ENCODE data around the gene GPATCH11. TPM values are rescaled to one million over a fixed set of nuclear protein-coding genes. Genes with fewer than 3 reads are reported as not detected.

Gene GPATCH11
- total RNA-seq, result 1 to 10 TPM; 4.9 to 7.3 TPM
- 1 to 10 TPM; 1.4 to 1.9 TPM for polyA plus RNA-seq

DNA sequence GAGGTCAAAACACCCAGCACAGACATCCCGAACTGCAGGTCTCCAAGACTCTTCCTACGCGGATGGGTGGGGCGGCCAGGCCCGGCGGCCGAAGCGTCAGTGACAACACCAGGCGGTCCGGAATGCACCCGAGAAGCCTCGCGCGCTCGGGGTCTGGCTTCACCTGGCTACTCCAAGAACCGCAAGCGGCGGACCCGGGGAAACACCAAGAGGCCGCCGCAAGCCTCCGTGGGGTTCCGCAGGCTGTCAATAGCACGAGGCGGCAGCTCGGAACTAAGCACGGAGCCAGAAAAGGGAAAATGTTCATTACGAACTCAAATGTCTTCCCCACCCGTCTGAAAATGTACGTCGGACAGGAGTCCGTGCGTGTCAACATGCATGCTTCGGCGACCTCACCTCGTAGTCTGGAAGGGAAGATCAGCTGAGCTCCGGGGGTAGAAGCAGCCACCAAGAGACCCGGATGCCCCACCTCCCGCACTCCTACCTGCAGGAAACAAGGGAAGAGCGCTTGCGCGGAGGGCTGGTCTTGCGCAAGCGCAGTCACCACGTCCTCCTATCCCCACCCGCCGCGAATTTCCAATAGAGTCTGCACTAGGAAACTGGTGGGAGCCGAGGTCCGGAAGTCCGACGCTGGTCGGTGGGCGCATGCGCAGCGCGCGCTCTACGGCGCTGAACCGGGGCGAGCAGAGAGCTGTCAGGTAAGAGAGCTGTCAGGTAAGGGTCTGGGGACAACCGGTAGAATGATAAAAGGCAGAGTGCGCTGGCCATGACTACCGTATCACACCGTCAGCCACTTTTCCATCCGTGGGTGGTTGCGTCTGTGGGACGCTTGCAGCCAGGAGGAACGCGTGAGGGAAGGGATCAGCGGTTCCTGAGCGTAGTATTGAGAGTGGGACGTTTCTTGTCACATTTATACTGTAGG, at the start of gene GPATCH11, which contains the start of gene HEATR5B:
GPATCH11 (plus strand) TSS at position 646 of the 922 bp plus-strand sequence. CDS start 3,864 bp downstream, outside the sequence.
HEATR5B (minus strand) TSS at position 500 of the 922 bp plus-strand sequence. CDS start 958 bp downstream, outside the sequence.
- WGBS, result under 1% methylated on average over 74 of the region's 74 CpGs

More for the DNA sequence above, at the start of gene GPATCH11, which contains the start of gene HEATR5B:
- peak; percentile 89 for DNase-seq (ENCODE audit: low spot score)
- peak within 1 kb of the TSS; percentile 63 to 83 for H3K9ac ChIP-seq (ENCODE audit: low read depth in 1 of 2, low read length in 2 of 2)
- peak within 1 kb of the TSS; percentile 66 to 73 for H3K27ac ChIP-seq (ENCODE audit: low read depth in 1 of 2, low read length in 2 of 2)
- no peaks in the 10 kb centered on the region for H3K9me3 ChIP-seq (ENCODE audit: control insufficient read depth in 4 of 4, low read length in 3 of 4)
- TF ChIP-seq GABPA (IDR thresholded peaks at IDR 0.05 in 1 of 2, conservative IDR thresholded peaks at IDR 0.05 in 1 of 2) (peak in 1 of 2 donors; percentile 91), HNF4A (conservative IDR thresholded peaks at IDR 0.05) (peak; percentile 51 to 62), SP1 (IDR thresholded peaks at IDR 0.05) (peak; percentile 53), RXRA (IDR thresholded peaks at IDR 0.05) (peak in 1 of 2 donors; percentile 27), NR2F2 (IDR thresholded peaks at IDR 0.05) (no peak), FOXA1 (IDR thresholded peaks at IDR 0.05) (no peak), EGR1 (IDR thresholded peaks at IDR 0.05; ENCODE audit: low read depth in 2 of 2) (peak in 1 of 2 donors; percentile 67), YY1 (IDR thresholded peaks at IDR 0.05) (peak; percentile 61), JUND (IDR thresholded peaks at IDR 0.05) (peak in 1 of 2 donors; percentile 18), FOXA2 (IDR thresholded peaks at IDR 0.05) (no peak), RAD21 (IDR thresholded peaks at IDR 0.05) (no peak), HNF4G (IDR thresholded peaks at IDR 0.05) (no peak), TAF1 (conservative IDR thresholded peaks at IDR 0.05) (peak; percentile 58)
- TF ChIP-seq, protein P1, sequence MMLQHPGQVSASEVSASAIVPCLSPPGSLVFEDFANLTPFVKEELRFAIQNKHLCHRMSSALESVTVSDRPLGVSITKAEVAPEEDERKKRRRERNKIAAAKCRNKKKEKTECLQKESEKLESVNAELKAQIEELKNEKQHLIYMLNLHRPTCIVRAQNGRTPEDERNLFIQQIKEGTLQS (IDR thresholded peaks at IDR 0.05), result no peak
- TF ChIP-seq, protein P2, sequence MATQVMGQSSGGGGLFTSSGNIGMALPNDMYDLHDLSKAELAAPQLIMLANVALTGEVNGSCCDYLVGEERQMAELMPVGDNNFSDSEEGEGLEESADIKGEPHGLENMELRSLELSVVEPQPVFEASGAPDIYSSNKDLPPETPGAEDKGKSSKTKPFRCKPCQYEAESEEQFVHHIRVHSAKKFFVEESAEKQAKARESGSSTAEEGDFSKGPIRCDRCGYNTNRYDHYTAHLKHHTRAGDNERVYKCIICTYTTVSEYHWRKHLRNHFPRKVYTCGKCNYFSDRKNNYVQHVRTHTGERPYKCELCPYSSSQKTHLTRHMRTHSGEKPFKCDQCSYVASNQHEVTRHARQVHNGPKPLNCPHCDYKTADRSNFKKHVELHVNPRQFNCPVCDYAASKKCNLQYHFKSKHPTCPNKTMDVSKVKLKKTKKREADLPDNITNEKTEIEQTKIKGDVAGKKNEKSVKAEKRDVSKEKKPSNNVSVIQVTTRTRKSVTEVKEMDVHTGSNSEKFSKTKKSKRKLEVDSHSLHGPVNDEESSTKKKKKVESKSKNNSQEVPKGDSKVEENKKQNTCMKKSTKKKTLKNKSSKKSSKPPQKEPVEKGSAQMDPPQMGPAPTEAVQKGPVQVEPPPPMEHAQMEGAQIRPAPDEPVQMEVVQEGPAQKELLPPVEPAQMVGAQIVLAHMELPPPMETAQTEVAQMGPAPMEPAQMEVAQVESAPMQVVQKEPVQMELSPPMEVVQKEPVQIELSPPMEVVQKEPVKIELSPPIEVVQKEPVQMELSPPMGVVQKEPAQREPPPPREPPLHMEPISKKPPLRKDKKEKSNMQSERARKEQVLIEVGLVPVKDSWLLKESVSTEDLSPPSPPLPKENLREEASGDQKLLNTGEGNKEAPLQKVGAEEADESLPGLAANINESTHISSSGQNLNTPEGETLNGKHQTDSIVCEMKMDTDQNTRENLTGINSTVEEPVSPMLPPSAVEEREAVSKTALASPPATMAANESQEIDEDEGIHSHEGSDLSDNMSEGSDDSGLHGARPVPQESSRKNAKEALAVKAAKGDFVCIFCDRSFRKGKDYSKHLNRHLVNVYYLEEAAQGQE (IDR thresholded peaks at IDR 0.05), result peak; percentile 56
- TF ChIP-seq, protein P3, sequence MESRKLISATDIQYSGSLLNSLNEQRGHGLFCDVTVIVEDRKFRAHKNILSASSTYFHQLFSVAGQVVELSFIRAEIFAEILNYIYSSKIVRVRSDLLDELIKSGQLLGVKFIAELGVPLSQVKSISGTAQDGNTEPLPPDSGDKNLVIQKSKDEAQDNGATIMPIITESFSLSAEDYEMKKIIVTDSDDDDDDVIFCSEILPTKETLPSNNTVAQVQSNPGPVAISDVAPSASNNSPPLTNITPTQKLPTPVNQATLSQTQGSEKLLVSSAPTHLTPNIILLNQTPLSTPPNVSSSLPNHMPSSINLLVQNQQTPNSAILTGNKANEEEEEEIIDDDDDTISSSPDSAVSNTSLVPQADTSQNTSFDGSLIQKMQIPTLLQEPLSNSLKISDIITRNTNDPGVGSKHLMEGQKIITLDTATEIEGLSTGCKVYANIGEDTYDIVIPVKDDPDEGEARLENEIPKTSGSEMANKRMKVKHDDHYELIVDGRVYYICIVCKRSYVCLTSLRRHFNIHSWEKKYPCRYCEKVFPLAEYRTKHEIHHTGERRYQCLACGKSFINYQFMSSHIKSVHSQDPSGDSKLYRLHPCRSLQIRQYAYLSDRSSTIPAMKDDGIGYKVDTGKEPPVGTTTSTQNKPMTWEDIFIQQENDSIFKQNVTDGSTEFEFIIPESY (IDR thresholded peaks at IDR 0.05), result peak; percentile 40
- TF ChIP-seq, protein P4, sequence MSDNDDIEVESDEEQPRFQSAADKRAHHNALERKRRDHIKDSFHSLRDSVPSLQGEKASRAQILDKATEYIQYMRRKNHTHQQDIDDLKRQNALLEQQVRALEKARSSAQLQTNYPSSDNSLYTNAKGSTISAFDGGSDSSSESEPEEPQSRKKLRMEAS (IDR thresholded peaks at IDR 0.05), result peak; percentile 79
- TF ChIP-seq, protein P5, sequence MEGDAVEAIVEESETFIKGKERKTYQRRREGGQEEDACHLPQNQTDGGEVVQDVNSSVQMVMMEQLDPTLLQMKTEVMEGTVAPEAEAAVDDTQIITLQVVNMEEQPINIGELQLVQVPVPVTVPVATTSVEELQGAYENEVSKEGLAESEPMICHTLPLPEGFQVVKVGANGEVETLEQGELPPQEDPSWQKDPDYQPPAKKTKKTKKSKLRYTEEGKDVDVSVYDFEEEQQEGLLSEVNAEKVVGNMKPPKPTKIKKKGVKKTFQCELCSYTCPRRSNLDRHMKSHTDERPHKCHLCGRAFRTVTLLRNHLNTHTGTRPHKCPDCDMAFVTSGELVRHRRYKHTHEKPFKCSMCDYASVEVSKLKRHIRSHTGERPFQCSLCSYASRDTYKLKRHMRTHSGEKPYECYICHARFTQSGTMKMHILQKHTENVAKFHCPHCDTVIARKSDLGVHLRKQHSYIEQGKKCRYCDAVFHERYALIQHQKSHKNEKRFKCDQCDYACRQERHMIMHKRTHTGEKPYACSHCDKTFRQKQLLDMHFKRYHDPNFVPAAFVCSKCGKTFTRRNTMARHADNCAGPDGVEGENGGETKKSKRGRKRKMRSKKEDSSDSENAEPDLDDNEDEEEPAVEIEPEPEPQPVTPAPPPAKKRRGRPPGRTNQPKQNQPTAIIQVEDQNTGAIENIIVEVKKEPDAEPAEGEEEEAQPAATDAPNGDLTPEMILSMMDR (IDR thresholded peaks at IDR 0.05; ENCODE audit: low read depth, low read length, missing input control), result no peak
- H3K4me1 ChIP-seq (ENCODE audit: control insufficient read depth in 4 of 4, insufficient read depth in 4 of 4, low read length in 3 of 4), result peaks cover 0 to 18% (median 15%) of the 10 kb centered on the region in 4 donors
- no peaks in the 10 kb centered on the region for H3K27me3 ChIP-seq (ENCODE audit: control insufficient read depth in 4 of 4, insufficient read depth in 4 of 4, low read length in 3 of 4)
- peak within 1 kb of the TSS; percentile 87 to 96 (median 89) for H3K4me3 ChIP-seq (ENCODE audit: low read depth in 1 of 3, low read length in 3 of 3)
- H3K36me3 ChIP-seq (ENCODE audit: control insufficient read depth in 4 of 4, insufficient read depth in 3 of 4, low read depth in 1 of 4, low read length in 3 of 4), result peaks cover 0 to 3% (median under 1%) of the 10 kb centered on the region in 4 donors
